Measurements from ENCODE around the gene PRSS16. TPM values are rescaled to one million over a fixed set of nuclear protein-coding genes. Genes with fewer than 3 reads are reported as not detected.

The PRSS16 gene
- total and polyA plus RNA-seq, 3 experiments from 2014 or later, result 0.35 to 1.5 (median 0.55) TPM

DNA sequence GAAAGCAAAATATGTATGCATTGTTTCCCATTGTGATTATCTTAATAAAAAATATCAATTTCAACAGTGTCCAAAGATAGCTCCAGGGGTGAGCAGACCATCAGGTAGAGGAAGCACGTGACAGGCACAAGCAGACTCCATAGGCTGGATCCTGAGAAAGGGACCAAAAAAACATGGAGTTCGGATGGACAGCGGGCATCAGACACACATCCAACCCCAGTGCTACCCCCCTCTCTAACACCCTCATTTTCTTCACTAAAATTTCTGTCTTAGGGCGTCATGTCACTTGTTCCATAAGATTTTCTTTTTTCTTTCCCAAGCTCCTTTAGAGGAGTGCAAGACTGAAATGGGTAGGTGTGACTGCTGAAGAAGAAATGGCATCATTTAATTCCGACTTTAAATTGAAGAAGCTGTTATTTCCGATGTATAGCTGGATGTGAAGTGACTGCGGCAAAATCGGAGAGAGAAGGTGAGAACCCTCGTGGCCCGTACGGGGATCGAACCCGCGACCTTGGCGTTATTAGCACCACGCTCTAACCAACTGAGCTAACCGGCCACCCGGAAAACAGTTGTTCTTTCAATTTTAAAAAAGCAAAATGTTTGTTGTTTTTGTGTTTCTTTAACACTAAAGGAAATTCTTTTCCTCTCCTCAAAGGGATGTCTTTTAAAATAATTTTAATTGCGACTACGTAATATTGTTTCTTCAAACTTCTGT is 10.3 kb upstream of the PRSS16 start:
- H3K9me3 Mint-ChIP-seq, result peaks cover 6 to 33% (median 27%) of the 10 kb centered on the region in 5 donors
- peaks cover 0 to 5% (median 1%) of the 10 kb centered on the region in 3 donors for H3K36me3 Mint-ChIP-seq
- peak overlapping the region in 4 of 7 donors; percentile 20 to 56 (median 35) for H3K4me3 Mint-ChIP-seq
- peak in 1 of 5 donors; percentile 6 for DNase-seq
- peak overlapping the region; percentile 36 for H3K27ac ChIP-seq (ENCODE audit: low read depth, low read length)
- H3K4me1 Mint-ChIP-seq, result peaks cover 10 to 29% (median 15%) of the 10 kb centered on the region in 3 donors
- peaks cover 73 to 83% of the 10 kb centered on the region in 2 donors for H3K27me3 Mint-ChIP-seq
- no peaks in the 10 kb centered on the region for H3K36me3 ChIP-seq (ENCODE audit: insufficient read depth, low read length)
- POLR2A ChIA-PET, result interaction anchor here (0.5 kb wide), 1 partner anchor 42 kb away, joined by 4 read pairs; no protein-coding TSS in a partner anchor
- H3K9me3 ChIP-seq (ENCODE audit: low read length), result no peaks in the 10 kb centered on the region
- H3K27me3 ChIP-seq (ENCODE audit: insufficient read depth, low read length, poor library complexity, severe bottlenecking), result peaks cover 46% of the 10 kb centered on the region
- no peaks in the 10 kb centered on the region for H3K4me1 ChIP-seq (ENCODE audit: insufficient read depth, low read length)
- no peak overlapping the region for H3K4me3 ChIP-seq (ENCODE audit: low read length)
- CTCF ChIA-PET, result no interaction called here
- H3K27ac Mint-ChIP-seq, result peak overlapping the region in 2 of 8 donors; percentile 37 to 45

DNA sequence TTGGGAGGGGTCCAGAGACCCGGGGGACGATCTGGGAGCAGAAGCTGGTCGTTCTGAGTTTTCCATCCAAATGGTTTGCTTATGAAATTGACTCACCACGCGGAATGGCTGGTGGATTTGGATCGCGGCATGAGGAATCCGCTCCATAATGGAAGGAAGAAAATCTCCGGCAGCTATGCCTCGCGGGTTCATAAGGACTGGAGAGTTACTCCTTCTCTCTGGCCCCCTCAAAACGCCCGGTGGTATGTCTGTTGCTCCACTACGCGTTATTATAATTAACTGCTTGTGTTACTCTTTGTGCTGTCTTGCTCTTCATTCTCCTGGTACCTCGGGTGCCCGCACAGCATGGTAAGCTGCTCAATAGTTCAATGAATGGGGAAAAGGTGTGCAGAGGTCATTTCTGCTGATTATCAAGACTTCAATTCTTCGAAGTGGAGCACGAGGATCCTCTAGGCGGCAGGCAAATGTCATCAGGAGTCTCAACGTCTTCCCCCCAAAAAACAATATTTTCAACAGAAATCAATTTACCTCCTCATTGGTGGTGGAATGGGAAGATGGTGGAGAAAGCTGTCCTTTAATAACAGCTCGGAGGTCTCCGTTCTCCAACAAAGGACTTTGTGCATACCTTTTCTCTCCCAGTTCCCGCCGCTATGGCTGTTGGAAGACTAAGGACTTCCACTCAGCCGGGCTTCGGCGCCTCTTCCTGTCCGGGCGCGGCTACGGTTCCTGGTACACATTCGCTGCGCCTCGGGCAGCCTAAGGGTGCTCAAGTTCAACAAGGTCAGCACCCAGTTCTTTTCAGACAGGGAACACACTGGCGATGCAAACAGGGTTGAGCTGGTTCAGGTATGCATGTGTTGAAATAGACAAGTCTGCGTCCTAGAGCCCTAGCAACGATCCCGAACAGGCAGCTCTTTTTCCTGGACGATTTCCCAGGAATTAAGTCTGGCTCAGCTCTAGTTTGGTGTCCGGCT is 9.2 kb upstream of the PRSS16 start:
- POLR2A ChIA-PET, result interaction anchor here (0.5 kb wide), 1 partner anchor 41 kb away, joined by 4 read pairs; no protein-coding TSS in a partner anchor
- H3K36me3 Mint-ChIP-seq, result peaks cover 0 to 2% (median 1%) of the 10 kb centered on the region in 3 donors
- DNase-seq, result no peak

DNA sequence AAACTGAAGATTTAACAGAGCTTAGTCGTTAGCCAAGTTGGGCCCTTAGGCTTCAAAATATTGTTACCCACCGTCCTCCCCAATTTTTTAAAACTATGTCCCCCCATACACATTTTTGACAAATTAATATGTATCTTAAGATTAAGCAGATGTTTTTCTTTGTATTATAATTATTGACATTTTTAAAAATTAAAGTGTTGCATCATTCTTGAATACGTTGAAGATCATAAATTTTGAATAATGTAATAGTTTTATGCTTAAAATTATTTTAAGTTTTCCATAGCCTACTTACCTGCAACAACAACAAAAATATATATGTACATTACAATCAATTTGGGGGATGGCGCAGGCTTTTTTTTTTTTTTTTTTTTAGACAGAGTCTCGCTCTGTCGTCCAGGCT is 8.2 kb upstream of the PRSS16 start:
- no peaks in the 10 kb centered on the region for H3K4me1 ChIP-seq (ENCODE audit: insufficient read depth, low read length)

More for the DNA sequence above, 9.2 kb upstream of the PRSS16 start:
- Mint-ChIP-seq H3K4me1 (peaks cover 10 to 29% (median 15%) of the 10 kb centered on the region in 3 donors), H3K9me3 (peaks cover 6 to 31% (median 27%) of the 10 kb centered on the region in 5 donors), H3K4me3 (peak overlapping the region in 5 of 7 donors; percentile 26 to 82 (median 41)), H3K27ac (peak overlapping the region in 2 of 8 donors; percentile 28 to 45), H3K27me3 (peaks cover 80 to 87% of the 10 kb centered on the region in 2 donors)
- Histone ChIP-seq H3K9me3 (ENCODE audit: low read length) (no peaks in the 10 kb centered on the region), H3K4me1 (ENCODE audit: insufficient read depth, low read length) (no peaks in the 10 kb centered on the region), H3K27me3 (ENCODE audit: insufficient read depth, low read length, poor library complexity, severe bottlenecking) (peaks cover 46% of the 10 kb centered on the region), H3K36me3 (ENCODE audit: insufficient read depth, low read length) (no peaks in the 10 kb centered on the region), H3K27ac (ENCODE audit: low read depth, low read length) (no peak overlapping the region), H3K4me3 (ENCODE audit: low read length) (no peak overlapping the region)
- CTCF ChIA-PET, result interaction anchor here (0.8 kb wide), 1 partner anchor 13 kb away, joined by 3 read pairs; no protein-coding TSS in a partner anchor

DNA sequence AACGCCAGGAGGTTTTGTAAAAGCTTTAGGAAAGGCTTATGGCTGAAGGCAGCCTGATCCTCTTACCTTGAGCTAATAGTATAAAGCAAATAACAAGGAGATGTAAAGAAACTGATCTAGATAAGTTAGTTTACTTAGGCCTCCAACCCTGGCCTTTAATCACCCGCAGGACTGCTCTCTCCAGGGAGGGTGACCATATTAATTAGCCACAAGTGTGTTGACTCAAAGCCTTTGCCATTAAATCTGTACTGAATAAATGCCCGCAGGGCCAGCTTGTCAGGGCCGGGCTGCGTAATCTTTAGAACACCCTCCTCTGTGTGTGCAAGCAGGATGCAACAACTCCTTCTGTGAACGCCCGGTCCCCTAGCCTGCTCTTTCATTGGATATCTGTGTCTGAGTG is 6.1 kb upstream of the PRSS16 start:
- H3K27ac Mint-ChIP-seq, result no peak overlapping the region
- ChIA-PET POLR2A (no interaction called here), CTCF (no interaction called here)
- peaks cover 0 to 1% (median 0%) of the 10 kb centered on the region in 3 donors for H3K36me3 Mint-ChIP-seq
- H3K27me3 Mint-ChIP-seq, result peaks cover 65 to 72% of the 10 kb centered on the region in 2 donors
- peaks cover 32% of the 10 kb centered on the region for H3K27me3 ChIP-seq (ENCODE audit: insufficient read depth, low read length, poor library complexity, severe bottlenecking)
- peaks cover 10 to 22% (median 10%) of the 10 kb centered on the region in 3 donors for H3K4me1 Mint-ChIP-seq
- no peak overlapping the region for H3K27ac ChIP-seq (ENCODE audit: low read depth, low read length)
- H3K4me3 ChIP-seq (ENCODE audit: low read length), result no peak overlapping the region
- no peaks in the 10 kb centered on the region for H3K36me3 ChIP-seq (ENCODE audit: insufficient read depth, low read length)
- H3K4me1 ChIP-seq (ENCODE audit: insufficient read depth, low read length), result no peaks in the 10 kb centered on the region
- no peaks in the 10 kb centered on the region for H3K9me3 ChIP-seq (ENCODE audit: low read length)
- no peak overlapping the region for H3K4me3 Mint-ChIP-seq
- peaks cover 4 to 25% (median 22%) of the 10 kb centered on the region in 5 donors for H3K9me3 Mint-ChIP-seq
- no peak for DNase-seq

More for the DNA sequence above, 8.2 kb upstream of the PRSS16 start:
- no peak overlapping the region for H3K4me3 Mint-ChIP-seq
- no peak for DNase-seq
- CTCF ChIA-PET, result no interaction called here
- peaks cover 6 to 29% (median 27%) of the 10 kb centered on the region in 5 donors for H3K9me3 Mint-ChIP-seq
- Histone ChIP-seq H3K36me3 (ENCODE audit: insufficient read depth, low read length) (no peaks in the 10 kb centered on the region), H3K4me3 (ENCODE audit: low read length) (no peak overlapping the region), H3K27ac (ENCODE audit: low read depth, low read length) (no peak overlapping the region), H3K9me3 (ENCODE audit: low read length) (no peaks in the 10 kb centered on the region), H3K27me3 (ENCODE audit: insufficient read depth, low read length, poor library complexity, severe bottlenecking) (peaks cover 45% of the 10 kb centered on the region)
- POLR2A ChIA-PET, result no interaction called here
- H3K27ac Mint-ChIP-seq, result no peak overlapping the region
- H3K36me3 Mint-ChIP-seq, result peaks cover 0 to 1% (median 0%) of the 10 kb centered on the region in 3 donors
- H3K4me1 Mint-ChIP-seq, result peaks cover 10 to 29% (median 15%) of the 10 kb centered on the region in 3 donors
- H3K27me3 Mint-ChIP-seq, result peaks cover 76 to 87% of the 10 kb centered on the region in 2 donors

DNA sequence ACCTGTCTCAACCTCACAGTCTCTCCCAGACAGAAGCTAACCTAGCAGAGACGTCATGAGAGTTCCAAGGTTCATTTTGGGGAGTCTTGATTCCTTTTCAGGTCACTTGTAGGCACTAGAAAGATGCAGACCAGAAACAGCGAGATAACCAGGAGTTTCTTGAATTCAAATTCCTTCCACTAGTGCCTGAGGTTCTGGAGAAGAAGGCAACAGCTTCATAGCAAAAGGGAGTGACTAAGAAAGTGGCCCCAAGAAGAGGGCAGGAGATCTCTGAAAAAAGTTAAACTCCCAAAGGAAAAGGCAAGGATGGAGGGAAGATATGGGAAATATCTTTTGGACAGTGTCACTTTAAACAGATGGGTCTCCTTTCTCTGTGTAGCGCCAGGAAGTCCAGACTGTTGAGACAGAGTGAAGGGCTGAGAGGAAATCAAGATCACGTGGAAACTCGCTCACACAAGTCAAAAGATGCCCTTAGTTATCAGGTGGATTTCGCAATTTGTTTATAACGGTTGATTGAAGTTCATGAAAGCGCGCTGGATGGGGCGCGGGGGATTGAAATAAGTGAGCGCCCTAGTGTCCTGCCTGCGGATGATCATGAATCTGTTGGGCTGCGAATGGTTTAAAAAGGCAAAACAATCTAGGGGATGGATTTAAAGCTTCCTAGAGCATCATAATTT is 4.8 kb upstream of the PRSS16 start:
- Mint-ChIP-seq H3K27ac (no peak overlapping the region), H3K36me3 (no peaks in the 10 kb centered on the region), H3K4me1 (peaks cover 5 to 10% (median 7%) of the 10 kb centered on the region in 3 donors), H3K9me3 (peaks cover 0 to 12% (median 9%) of the 10 kb centered on the region in 5 donors), H3K4me3 (no peak overlapping the region), H3K27me3 (peaks cover 52 to 59% of the 10 kb centered on the region in 2 donors)
- POLR2A ChIA-PET, result no interaction called here
- CTCF ChIA-PET, result no interaction called here
- no peak for DNase-seq
- H3K27ac ChIP-seq (ENCODE audit: low read depth, low read length), result no peak overlapping the region
- no peaks in the 10 kb centered on the region for H3K9me3 ChIP-seq (ENCODE audit: low read length)
- H3K4me3 ChIP-seq (ENCODE audit: low read length), result no peak overlapping the region
- H3K4me1 ChIP-seq (ENCODE audit: insufficient read depth, low read length), result no peaks in the 10 kb centered on the region
- H3K27me3 ChIP-seq (ENCODE audit: insufficient read depth, low read length, poor library complexity, severe bottlenecking), result peaks cover 22% of the 10 kb centered on the region
- no peaks in the 10 kb centered on the region for H3K36me3 ChIP-seq (ENCODE audit: insufficient read depth, low read length)

DNA sequence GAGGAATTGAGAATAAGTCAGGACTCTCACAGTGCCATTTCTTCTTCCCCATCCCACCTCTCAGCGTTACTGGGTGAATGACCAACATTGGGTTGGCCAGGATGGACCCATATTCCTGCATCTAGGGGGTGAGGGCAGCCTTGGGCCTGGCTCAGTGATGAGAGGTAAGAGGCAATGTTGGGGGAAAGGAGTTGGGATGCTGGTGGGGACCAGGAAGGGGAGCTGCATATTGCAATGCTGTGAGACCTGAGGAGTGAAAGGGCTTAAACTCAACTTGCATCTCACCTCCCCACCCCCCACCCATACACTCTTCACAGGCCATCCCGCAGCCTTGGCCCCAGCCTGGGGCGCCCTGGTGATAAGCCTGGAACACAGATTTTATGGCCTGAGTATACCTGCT is 1.3 kb downstream of the PRSS16 start:
- Mint-ChIP-seq H3K4me1 (peaks cover 7 to 18% (median 14%) of the 10 kb centered on the region in 3 donors), H3K9me3 (peaks cover 0 to 2% (median 0%) of the 10 kb centered on the region in 5 donors), H3K4me3 (peak overlapping the region in 1 of 7 donors; percentile 8), H3K27me3 (peaks cover 31 to 51% of the 10 kb centered on the region in 2 donors), H3K27ac (no peak overlapping the region), H3K36me3 (no peaks in the 10 kb centered on the region)
- Histone ChIP-seq H3K36me3 (ENCODE audit: insufficient read depth, low read length) (no peaks in the 10 kb centered on the region), H3K27ac (ENCODE audit: low read depth, low read length) (no peak overlapping the region), H3K4me3 (ENCODE audit: low read length) (no peak overlapping the region), H3K4me1 (ENCODE audit: insufficient read depth, low read length) (peaks cover 12% of the 10 kb centered on the region), H3K9me3 (ENCODE audit: low read length) (no peaks in the 10 kb centered on the region), H3K27me3 (ENCODE audit: insufficient read depth, low read length, poor library complexity, severe bottlenecking) (peaks cover 31% of the 10 kb centered on the region)
- ChIA-PET CTCF (no interaction called here), POLR2A (no interaction called here)
- DNase-seq, result no peak

DNA sequence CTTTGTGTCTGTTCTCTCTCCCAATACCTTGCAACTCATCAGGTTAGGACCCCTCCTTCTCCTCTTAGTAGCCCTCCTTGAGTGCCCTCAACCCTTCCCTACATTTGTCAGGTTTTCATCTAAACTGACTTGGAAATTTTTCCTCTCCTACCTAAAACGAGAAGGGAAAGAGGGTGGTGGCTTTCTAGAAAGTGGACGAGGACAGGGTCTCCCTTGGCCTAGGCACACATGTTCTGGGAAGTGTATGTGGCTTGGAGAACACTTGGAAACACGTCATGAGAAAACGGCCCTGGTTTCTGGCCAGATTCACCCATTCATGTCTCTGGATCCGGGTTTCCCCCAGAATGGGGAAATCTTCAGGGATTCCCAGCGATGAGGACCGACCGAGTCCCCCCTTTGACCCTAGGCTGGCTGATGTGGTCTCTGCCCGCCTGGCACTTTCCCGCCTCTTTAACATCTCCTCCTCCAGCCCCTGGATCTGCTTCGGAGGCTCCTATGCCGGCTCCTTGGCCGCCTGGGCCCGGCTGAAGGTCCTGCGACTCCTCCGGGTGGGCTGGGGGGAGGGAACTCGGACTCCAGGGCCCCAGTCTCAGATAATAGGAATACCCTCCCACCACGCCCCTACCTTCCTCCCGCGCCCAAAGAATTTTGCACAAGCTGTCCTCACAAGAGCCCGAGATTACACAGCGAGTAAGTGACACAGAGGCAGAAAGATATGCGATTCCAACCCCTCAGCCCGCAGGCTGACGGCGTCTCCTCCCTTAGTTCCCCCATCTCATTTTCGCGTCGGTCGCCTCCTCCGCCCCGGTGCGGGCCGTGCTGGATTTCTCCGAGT is 3.0 kb downstream of the PRSS16 start:
- peaks cover 12% of the 10 kb centered on the region for H3K4me1 ChIP-seq (ENCODE audit: insufficient read depth, low read length)

More for the DNA sequence above, 3.0 kb downstream of the PRSS16 start:
- peak overlapping the region; percentile 59 for H3K27ac ChIP-seq (ENCODE audit: low read depth, low read length)
- DNase-seq, result peak in 1 of 5 donors; percentile 11
- H3K9me3 ChIP-seq (ENCODE audit: low read length), result no peaks in the 10 kb centered on the region
- H3K27me3 ChIP-seq (ENCODE audit: insufficient read depth, low read length, poor library complexity, severe bottlenecking), result peaks cover 31% of the 10 kb centered on the region
- H3K4me3 Mint-ChIP-seq, result peak overlapping the region; percentile 82 to 94 (median 88)
- peaks cover 0 to 2% (median 0%) of the 10 kb centered on the region in 5 donors for H3K9me3 Mint-ChIP-seq
- peaks cover 31 to 61% of the 10 kb centered on the region in 2 donors for H3K27me3 Mint-ChIP-seq
- no peaks in the 10 kb centered on the region for H3K36me3 ChIP-seq (ENCODE audit: insufficient read depth, low read length)
- H3K36me3 Mint-ChIP-seq, result no peaks in the 10 kb centered on the region
- peaks cover 7 to 18% (median 14%) of the 10 kb centered on the region in 3 donors for H3K4me1 Mint-ChIP-seq
- ChIA-PET CTCF (interaction anchor here (1.0 to 1.4 kb wide), 3 partner anchors 17 to 34 kb away, joined by 3 to 4 read pairs (median 3); no protein-coding TSS in a partner anchor), POLR2A (no interaction called here)
- H3K27ac Mint-ChIP-seq, result peak overlapping the region in 4 of 8 donors; percentile 7 to 59 (median 54)
- H3K4me3 ChIP-seq (ENCODE audit: low read length), result peak overlapping the region; percentile 68
